ENCODE results near the gene CTNNBL1.
"Not testable (repeated sequence)": the region's sequence is repeated elsewhere in the genome, so short reads cannot be mapped to it uniquely, and the experiment has no call there.

CTNNBL1 gene

DNA sequence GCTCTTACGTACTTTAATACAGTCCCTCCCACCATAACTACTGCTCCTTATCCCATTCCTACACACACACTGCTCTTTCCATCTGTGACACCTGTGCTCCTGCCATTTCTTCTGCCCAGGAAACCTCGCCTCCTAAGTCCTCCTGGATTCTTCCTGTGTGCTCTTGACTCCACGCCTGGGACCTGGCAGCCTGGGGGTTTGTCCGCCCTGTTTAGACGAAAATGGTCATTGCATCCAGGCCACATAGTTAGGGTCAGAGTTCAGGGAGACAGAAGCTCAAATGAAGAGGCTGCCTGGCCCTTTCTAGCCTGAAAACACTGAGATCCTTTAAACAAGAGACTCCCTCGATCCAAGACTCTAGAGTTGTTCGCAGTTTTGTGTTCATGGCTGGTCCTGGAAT is 17.4 kb upstream of the CTNNBL1 start:
- DNase-seq (ENCODE audit: low read depth) = no peak
- H3K4me3 ChIP-seq (ENCODE audit: low read depth, low read length) = no peak overlapping the region
- TF ChIP-seq, protein P1, sequence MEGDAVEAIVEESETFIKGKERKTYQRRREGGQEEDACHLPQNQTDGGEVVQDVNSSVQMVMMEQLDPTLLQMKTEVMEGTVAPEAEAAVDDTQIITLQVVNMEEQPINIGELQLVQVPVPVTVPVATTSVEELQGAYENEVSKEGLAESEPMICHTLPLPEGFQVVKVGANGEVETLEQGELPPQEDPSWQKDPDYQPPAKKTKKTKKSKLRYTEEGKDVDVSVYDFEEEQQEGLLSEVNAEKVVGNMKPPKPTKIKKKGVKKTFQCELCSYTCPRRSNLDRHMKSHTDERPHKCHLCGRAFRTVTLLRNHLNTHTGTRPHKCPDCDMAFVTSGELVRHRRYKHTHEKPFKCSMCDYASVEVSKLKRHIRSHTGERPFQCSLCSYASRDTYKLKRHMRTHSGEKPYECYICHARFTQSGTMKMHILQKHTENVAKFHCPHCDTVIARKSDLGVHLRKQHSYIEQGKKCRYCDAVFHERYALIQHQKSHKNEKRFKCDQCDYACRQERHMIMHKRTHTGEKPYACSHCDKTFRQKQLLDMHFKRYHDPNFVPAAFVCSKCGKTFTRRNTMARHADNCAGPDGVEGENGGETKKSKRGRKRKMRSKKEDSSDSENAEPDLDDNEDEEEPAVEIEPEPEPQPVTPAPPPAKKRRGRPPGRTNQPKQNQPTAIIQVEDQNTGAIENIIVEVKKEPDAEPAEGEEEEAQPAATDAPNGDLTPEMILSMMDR (IDR thresholded peaks at IDR 0.05; ENCODE audit: low read depth, low read length, missing control alignments) = no peak
- in situ Hi-C loops (cut with HindIII; ENCODE audit: low sequenced_read_pairs) = no loop called here

DNA sequence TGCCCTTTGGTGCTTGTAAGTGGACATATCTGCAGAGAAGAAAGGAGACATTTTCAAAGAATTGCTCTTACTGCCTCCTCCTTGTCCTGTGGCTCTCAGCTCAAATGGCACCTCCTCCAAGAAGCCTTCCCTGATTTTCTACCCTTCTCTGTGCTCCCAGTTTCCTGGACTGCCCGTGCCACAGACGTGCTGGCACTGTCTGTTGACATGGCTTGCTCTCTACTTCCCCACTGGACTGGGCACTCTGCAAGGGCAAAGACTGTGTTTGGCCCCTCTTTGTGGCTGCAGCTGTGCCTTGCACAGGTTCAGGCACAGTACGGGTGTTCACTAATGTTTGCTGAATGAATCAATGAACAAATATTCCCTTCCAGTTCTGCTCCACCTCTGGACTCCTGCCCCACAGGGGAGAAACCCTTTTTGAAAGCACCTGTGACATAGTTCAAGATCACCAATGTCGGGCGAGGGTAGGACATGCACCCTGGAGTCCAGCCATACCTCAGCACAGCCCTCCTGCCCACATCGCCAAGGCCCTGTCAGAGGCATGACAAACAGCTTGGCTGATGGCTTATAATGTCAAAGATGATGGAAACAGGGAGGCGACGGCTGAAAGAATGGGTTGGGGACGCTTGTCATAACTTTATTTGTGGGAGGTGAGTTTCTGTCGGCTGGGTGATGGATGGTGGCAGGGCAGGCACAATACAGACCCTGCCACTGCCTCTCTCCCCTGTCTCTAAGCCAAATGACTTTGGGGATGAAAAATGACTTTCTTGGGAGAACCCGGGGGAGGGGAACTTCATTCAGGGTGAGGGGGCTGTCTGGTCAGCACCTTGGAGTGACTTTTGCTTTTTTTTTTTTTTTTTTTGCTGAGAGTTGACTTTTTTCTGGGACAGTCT is 15.6 kb upstream of the CTNNBL1 start:
- H3K4me3 ChIP-seq (ENCODE audit: low read depth, low read length) = no peak overlapping the region
- DNase-seq (ENCODE audit: low read depth) = no peak
- in situ Hi-C loops (cut with HindIII; ENCODE audit: low sequenced_read_pairs) = no loop called here
- TF ChIP-seq, protein P1 (IDR thresholded peaks at IDR 0.05; ENCODE audit: low read depth, low read length, missing control alignments) = no peak

DNA sequence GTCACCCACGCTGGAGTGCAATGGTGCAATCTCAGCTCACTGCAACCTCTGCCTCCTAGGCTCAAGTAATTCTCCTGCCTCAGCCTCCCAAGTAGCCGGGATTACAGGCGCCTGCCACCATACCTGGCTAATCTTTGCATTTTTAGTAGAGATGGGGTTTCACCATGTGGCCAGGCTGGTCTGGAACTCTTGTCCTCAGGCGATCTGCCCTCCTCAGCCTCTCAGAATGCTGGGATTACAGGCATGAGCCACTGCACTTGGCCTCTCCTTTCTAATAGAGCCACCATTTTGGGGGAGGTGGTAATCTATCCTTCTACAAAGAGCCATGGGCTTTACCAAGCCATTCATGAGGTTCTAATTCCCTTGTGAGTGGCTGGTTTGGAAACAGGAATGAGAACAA is 14.1 kb upstream of the CTNNBL1 start:
- in situ Hi-C loops (cut with HindIII; ENCODE audit: low sequenced_read_pairs) = not testable (repeated sequence)

DNA sequence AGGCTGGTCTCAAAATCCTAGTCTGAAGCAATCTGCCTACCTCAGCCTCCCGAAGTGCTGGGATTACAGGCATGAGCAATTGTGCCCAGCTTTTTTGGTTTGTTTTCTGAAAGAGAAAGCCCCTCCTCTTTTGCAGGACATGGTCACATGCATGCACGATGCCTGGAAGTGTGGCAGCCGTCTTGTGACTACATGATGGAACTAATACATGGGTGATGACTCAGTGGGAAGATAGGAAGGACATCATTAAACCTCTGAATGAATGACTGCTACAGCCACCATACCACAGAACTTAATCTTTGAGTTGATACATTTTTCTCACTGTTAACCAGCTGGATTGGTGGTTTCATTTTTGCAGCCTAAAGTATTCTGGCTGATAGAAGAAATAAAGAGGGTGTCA is 13.4 kb upstream of the CTNNBL1 start:
- TF ChIP-seq, protein P1 (IDR thresholded peaks at IDR 0.05; ENCODE audit: low read depth, low read length, missing control alignments) = no peak
- DNase-seq (ENCODE audit: low read depth) = no peak
- in situ Hi-C loops (cut with HindIII; ENCODE audit: low sequenced_read_pairs) = no loop called here
- no peak overlapping the region for H3K4me3 ChIP-seq (ENCODE audit: low read depth, low read length)

More for the DNA sequence above, 14.1 kb upstream of the CTNNBL1 start:
- not testable (repeated sequence) for H3K4me3 ChIP-seq (ENCODE audit: low read depth, low read length); DNase-seq (ENCODE audit: low read depth)

DNA sequence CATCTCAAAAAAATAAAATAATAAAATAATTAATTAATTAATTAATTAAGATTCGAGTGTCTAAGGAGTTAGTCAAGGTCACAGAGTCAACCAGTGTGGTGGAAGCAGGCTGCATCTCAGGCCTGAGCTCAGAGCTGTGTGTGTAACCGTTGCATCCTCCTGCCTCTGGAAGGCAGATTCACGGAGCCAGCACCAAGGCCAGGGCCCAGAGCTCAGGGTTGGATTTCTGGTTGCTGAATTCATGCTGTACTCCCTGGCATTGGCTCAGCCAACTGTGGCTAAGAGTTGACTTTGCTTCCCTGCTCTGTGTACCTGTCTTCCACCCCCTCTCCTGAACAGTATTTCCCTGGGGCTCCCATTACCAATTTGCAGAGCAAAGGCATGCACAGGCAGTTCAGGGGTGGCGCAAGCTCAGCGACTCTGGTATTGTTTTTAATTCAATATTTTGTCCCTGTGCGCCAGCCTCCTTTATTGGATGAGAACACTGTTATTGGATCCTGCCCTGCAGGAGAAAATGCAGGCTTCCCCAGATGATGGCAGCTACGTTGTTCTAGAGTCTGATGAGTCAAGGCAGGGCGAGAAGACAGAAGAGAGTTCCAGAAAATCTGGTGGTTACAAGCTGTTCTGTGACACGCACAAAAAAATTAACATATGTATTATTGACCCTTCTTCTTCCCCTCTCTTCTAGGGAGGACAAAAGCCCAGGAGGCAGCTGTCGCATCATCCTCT is 12.3 kb upstream of the CTNNBL1 start:
- DNase-seq (ENCODE audit: low read depth) = no peak
- TF ChIP-seq, protein P1 (IDR thresholded peaks at IDR 0.05; ENCODE audit: low read depth, low read length, missing control alignments) = no peak
- H3K4me3 ChIP-seq (ENCODE audit: low read depth, low read length) = no peak overlapping the region
- in situ Hi-C loops (cut with HindIII; ENCODE audit: low sequenced_read_pairs) = no loop called here

DNA sequence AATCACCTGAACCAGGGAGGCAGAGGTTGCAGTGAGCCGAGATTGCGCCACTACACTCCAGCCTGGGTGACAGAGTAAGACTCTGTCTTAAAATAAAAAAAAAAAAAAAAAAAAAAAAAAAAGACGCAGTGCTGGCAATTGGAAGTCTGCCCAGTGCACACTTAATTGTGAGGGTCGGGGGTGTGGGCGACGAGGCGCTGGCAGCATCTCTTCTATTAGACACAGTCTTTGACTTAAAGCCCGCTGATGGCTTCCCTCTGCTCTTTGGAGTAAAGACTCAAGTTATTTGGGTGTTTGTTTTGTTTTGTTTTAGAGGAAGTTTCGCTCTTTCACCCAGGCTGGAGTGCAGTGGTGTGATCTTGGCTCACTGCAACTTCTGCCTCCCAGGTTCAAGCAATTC is 10.7 kb upstream of the CTNNBL1 start:
- DNase-seq (ENCODE audit: low read depth); in situ Hi-C loops (cut with HindIII; ENCODE audit: low sequenced_read_pairs); H3K4me3 ChIP-seq (ENCODE audit: low read depth, low read length): not testable (repeated sequence)

DNA sequence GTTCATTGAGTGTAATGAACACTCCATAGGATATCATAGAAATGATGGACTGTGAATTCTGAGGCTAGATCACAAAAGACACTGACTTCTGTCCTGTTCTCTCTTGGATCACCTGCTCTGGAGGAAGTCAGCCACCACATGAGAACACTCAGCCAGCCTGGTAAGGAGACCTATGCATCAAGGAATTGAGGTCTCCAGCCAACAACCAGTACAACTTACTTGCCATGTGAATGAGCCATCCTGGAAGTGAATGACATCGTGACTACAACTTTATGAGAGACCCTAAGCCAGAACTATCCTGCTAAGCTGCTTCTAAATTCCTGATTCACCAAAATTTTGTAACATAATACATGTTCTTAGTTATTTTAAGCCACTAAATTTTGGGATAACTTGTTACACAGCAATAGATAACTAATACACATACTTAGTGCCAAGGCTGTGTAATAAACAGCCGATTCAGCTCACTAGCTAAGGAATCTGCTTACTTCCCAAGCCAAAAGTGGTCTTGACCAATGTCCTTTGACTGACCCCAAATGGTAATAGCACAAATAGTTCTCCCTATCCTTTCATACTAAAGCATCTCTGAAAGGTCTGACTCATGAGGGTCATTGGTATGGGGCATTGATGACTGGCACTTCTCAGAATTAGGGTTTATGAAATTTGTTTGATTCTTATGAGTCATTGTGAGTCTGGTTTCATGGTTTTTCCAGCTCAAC is 6.9 kb upstream of the CTNNBL1 start:
- DNase-seq (ENCODE audit: low read depth) = no peak

More for the DNA sequence above, 6.9 kb upstream of the CTNNBL1 start:
- no peak overlapping the region for H3K4me3 ChIP-seq (ENCODE audit: low read depth, low read length)
- in situ Hi-C loops (cut with HindIII; ENCODE audit: low sequenced_read_pairs) = no loop called here
- TF ChIP-seq, protein P1 (IDR thresholded peaks at IDR 0.05; ENCODE audit: low read depth, low read length, missing control alignments) = no peak
